Middle frontal gyrus (tissue), 1 donor: Measurements from ENCODE around the gene FOXJ3.
A peak's percentile ranks its signal among the peaks of the same experiment; 100 is the strongest.

Experiments
- DNase-seq: peaks from one replicate; pipeline ENCODE4 v3.0.0-alpha.2; 2015; ENCODE audit warnings: low spot score; ENCODE audit errors: extremely low spot score

The FOXJ3 gene

GRCh38 chr1:42195841-42196240 lies 139.2 kb downstream of the FOXJ3 start:
- no peak for DNase-seq

- DNase-seq, result no peak
Observed at GRCh38 chr1:42192106-42192505, 142.9 kb downstream of the FOXJ3 start.

DNA sequence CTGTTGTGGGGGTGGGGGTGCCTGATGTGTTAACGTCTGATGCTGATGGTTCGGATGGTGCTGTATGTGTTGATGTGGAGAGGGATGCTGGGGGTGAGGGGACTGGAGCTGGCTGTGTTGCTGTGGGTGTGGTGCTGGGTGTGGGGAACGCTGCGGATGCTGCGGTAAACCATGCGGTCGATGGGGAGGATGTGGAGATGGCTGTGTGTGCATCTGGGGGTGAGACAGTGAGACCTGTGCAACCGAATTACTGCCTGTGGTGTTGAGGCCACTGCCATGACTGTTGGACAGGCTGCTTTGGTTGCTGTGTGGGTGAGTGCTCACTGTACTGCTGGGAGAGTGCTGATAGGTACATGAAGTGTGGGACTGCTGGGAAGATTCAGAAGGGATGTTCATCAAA lies 143.7 kb downstream of the FOXJ3 start:
- DNase-seq, result no peak

GRCh38 chr1:42189931-42190853 lies 144.8 kb downstream of the FOXJ3 start:
- no peak for DNase-seq

DNA sequence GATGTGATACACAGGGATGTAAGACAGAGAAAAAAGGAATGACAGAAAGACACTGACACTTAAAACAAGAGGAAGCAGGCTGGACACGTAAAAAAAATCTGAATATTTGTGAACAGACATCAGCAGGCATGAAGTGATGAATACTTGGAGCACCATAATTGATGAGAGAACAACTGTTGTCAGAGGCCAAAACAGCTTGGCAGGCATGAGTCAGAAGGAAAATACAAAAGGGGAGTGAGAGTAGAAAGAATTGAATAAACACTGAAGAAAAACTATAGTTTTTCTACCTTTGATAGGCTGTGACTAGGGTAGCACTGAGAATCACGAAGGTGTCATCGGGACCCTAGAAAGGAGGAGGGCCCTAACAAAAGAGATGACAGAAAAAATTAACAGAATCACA lies 148.9 kb downstream of the FOXJ3 start:
- DNase-seq, result no peak

DNA sequence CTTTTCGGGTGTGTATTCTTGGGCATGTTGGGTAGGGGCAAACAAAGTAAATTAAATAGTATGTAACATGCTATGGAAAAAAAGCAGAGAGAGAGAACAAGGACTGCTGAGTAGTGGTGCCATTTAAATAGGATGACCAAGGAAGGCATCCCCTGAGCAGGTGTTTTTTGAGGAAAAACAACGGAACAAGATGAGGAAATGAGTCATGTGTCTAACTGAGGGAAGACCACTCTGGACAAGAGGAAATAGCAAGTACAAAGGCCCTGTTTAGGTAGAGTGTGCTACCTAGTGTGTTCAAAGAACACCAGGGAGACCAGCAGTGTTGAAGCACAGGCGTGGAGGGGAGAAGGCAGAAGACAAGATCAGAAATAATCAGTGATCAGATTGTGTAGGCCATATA lies 150.4 kb downstream of the FOXJ3 start:
- DNase-seq, result no peak

DNA sequence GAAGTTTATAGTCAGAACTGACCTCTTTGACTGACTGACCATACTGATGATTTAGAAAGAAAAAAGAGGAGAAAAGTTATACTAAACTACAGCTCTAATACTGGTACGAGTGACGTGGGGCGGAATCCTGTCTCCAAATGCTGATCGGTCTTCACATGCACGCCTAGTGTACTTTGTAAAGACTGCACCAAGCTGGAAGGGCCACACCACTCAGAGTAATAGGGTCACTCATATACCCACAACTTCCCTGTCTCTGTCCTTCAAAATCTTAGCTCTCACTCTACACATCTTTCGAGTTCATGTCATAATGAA lies 151.1 kb downstream of the FOXJ3 start:
- no peak for DNase-seq

- no peak for DNase-seq
Observed at GRCh38 chr1:42183210-42183956, 151.7 kb downstream of the FOXJ3 start.

DNA sequence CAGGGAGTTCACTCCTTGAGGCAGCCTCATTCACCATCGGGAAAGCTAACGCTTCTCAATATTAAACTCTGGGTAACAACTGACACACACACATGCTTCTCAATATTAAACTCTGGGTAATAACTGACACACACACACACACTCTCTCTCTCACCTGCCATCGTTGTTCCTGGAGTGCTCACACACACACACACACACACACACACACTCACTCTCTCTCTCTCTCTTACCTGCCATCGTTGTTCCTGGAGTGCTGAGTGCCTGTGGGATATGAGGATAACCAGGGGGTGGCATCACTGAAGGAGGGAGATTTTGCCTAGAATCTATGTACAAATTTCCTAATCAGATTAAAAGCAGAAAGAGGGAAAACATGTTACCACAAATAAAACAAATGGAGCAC lies 153.3 kb downstream of the FOXJ3 start:
- DNase-seq, result no peak

DNA sequence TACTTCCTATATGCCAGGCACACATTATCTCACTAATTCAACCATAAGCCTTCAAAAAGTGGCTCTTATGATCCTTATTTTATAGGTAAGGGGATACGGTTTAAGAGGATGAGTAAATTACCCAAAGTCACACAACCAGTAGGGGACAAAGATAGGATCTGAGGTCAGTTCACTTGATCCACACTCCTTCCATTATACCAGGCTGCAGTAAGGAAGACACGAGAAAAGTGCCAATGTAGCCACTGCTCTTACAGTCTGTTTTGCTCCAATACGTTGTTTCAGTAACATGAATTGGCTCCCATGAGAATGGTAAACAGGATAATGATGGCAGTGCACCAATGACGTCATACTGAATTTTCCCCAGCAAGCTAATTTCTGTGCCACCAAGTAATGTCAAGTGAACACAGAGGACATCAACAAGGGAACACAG lies 155.1 kb downstream of the FOXJ3 start:
- no peak for DNase-seq

- no peak for DNase-seq
Observed at GRCh38 chr1:42179275-42179674, 155.8 kb downstream of the FOXJ3 start.

DNA sequence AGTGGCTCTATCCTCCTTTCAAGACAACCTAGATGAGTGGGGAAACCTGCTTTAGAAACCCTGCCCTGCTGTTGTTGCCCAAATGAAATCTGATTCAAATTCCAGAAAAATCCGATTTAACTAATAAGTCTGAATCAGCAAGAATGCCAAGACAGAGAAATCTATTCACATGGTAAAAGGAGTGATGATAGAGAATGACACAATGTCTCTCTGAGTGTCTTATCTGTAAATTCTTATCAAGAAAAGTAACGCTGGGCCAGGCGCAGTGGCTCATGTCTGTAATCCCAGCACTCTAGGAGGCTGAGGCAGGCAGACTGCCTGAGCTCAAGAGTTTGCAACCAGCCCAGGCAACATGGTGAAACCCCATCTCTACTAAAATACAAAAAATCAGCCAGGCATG lies 156.8 kb downstream of the FOXJ3 start:
- DNase-seq, result no peak

GRCh38 chr1:42177541-42177981 lies 157.5 kb downstream of the FOXJ3 start:
- peak; percentile 22 for DNase-seq

- no peak for DNase-seq
Observed at GRCh38 chr1:42176902-42177519, 158.0 kb downstream of the FOXJ3 start.

DNA sequence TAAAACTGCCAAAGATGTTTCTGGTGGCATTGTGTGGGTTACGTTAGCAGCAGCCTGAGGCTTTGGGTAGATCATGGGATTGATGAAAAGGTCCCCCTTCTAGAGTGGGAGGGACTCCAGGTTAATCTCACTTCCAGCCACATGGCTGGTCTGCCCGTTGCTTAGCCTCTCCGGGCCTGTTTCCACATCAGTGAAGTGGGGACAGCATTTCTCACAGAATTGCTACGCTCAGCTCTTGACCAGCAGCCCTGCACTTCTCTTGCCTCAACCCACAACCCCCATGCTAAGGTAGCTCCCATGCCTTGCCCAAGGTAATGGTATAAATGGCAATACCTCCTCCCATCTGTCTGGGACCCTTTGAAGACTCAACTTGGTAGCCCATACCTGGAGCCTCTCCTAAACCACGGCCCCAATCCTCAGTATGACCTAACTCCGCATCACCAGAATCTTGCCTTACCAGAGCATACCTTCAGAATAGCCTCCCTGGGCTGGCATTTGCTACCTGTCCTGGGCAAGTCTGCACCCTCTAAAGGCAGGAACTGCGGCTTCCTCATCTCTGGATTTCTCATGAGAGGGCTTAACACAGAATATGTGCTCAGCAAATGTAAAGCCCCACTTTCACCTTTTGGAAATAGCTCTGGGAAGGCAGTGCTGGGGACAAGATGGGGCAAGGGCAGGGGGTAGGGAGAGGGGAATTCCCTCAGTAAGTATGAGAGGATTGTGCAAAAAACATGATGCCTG lies 159.6 kb downstream of the FOXJ3 start:
- DNase-seq, result no peak

DNA sequence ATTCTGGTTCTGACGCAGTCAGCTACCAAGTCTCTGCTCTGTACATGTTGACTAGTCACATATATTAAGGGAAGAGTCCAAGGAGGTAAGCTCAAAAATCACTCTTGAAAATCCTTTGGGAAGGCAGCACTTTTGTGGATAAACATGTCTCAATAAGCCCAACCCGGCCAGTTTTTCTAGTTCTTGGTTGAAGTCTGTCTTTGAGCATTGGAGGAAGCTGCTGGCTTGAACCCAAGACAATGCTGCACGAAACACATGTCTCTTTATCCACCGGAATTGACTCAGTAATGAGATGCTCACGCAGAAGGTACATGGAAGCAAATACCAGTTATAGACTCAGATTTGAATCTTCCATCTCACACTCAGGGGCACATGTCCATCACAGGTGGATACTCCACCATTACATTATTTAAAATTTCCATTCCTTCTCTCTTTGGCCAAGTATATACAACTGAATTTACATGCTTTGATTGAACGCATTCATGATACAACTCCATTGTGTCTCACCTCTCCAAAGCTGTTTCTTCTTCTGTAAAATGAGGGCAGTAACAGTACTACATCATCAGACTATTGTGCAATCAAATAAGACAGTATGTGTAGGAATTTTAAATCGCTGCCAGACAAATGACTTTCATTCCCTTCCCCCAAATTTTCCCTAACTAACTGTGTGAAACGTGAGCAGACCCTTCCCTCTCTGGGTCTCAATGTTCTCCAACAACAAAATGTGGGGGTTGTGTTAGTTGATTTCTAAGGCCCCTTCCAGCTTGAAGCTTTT lies 160.9 kb downstream of the FOXJ3 start:
- DNase-seq, result no peak

DNA sequence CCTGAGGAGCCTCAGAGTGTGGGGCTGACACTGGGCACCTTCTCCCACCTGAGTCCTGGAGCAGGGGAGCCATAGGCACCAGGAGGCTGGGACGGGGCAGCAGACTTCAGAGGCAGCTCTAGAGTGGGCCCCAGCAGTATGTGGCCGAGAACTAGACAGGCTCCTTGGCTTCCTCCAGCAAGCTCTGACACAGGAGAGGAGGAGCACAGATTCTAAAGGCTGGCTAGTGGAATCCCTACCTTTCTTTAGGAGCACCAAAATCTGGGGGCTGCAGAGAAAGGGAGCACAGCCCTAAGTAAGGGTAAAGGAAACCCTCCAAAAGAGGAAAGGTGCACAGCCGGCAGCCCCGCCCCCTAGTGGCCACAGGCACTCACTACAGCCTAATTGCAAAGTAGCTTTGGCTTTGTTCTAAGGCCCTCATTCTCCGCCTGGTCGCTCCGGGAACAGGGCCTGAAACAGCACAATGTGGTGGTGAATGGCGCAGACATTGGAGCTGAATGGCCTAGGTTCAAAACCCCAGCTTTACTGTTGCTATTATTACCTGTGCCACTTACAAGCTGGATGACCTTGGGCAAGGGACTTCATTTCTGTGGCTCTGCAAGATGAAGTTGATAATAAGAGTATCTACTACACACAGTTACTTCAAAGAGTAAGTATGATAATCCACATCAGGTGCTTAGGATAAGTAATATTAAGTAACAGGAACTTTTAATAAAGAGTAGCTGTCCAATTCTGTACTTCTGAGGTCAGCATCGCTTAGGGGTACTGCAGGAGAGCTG lies 161.7 kb downstream of the FOXJ3 start:
- DNase-seq, result peak; percentile 24

DNA sequence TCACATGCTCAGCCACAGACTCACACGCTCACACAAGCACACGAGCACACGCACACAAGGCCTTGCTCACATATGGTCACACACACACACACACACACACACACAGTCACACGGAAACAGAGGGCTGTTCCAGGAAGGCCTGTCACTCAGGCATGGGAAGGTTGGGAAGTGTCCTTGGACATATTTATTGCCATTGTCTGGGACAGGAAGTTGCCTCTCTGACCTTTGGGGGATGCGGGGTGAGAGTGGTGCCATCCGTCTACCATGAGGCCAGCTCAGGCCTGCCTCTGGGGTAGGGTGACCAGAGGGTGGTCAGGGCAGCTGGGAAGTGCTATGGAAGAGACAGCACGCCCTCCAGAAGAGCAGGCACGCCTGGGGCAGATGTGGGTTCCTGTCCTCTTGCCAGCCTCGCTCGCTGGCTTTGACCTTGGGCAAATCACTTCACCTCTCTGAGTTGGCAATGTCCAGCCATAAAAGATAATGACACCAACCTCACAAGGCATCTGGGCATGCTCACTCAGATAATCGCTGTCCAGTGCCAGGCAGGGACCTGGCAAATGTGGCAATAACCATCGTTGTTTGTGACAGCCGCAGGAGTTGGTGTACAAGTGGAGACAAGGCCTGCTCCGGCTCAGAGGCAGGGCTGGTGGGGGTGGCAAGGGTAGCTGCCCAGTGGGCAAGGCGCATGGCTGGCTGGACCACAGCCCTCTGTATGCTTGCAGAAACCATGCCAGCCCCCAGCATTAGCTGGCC lies 162.5 kb downstream of the FOXJ3 start:
- no peak for DNase-seq

DNA sequence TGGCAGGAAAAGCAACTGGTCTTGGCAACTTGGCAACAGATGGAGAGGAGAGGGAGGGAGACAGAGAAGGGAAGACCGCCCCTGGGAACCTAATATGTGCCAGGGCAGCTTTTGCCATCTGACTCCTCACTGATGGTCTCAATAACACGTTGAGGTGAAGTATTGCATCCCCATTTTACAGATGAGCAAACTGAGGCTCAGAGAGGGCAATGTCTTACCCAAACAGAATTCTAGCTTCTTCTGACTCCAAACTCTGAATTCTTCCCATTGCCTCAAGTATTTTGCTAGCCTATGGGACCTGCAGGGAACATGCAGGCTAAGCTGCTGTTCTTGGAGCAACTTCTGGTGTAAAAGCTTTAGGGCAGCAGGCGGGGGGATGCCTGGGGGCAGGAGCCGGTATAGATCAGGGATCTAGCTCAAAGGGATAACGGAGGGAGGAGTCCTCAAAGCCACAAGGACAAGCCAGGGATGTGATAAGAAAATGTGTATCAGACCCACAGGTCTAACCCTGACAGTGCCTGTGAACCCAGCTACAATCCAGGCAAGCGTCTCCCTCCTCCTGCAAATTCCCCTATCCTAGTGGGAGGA lies 163.3 kb downstream of the FOXJ3 start:
- DNase-seq, result no peak
